IPS DF 4.7 (cell line): Measurements from ENCODE around the gene ZXDC.
A peak's percentile ranks its signal among the peaks of the same experiment; 100 is the strongest.

Source experiments
- DNase-seq: peaks from one replicate; pipeline ENCODE4 v3.0.0-alpha.2; 2013; ENCODE audit warnings: low spot score; ENCODE audit errors: extremely low read depth

The ZXDC gene

GRCh38 chr3:126397610-126398422 lies 77.9 kb downstream of the ZXDC start:
- DNase-seq = no peak

DNA sequence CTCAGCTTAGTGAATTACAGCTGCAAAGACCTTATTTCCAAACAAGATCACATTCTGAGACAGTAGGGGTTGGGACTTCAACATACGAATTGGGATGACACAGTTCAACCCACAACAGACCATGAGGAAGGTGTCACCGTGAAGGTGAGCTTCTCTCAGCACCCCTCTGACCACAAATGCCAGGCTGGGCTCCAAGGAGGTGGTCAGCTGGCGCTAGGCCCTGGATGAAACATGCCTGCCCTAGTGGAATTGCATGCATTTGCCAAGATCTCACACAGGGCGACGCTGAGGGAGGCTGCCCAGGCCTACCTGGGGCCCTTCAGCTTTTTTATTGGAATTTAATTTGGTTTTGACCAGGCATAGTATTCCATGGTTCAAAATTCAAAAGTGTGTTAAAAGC lies 79.2 kb downstream of the ZXDC start:
- DNase-seq = no peak

DNA sequence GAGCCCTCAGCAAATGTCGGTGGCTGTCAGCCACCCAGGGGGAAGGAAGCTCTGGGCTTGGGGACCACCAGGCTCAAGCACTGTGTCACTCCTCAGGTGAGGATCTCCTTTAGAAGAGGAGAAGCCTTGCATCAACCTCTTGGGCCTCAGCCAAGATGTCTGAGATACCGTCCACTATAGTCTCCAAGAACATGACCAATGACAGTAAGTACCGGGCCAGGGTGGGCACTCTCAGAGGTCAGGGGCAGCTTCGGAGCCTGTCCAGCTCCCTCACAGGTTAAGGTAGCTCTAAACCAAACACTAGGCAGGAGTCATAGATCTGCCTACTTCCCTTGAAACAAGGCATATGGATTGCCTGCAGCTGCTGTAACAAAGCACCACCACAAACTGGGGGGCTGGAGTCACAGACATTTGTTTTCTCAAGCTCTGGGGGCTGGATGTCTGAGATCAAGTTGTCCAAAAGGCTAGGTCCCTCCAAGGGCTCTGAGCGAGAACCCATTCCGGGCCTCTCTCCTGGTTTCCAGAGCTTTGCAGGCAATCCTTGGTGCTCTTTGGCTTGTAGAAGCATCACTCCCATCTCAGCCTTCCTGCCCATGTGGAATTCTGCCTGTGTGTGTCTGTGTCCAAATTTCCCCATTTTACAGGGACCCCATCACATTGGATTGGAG lies 79.7 kb downstream of the ZXDC start:
- DNase-seq = no peak

DNA sequence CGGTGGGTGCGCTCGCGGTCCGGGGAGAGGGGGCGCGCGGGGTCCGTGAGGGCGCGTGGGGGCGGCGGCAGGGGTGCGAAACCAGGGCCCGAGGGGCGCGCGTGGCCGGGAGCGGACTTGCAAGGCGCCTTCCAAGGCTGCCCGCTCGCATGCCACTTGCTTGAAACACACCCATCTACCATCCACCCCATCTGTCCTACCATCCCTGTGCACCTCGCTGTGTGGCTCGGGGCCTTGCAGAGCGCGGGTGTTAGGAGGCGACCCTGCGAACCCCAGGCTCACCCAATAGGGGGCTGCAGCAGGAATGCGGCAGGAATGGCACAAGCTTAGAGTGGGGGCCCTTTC lies 80.7 kb downstream of the ZXDC start:
- no peak for DNase-seq

DNA sequence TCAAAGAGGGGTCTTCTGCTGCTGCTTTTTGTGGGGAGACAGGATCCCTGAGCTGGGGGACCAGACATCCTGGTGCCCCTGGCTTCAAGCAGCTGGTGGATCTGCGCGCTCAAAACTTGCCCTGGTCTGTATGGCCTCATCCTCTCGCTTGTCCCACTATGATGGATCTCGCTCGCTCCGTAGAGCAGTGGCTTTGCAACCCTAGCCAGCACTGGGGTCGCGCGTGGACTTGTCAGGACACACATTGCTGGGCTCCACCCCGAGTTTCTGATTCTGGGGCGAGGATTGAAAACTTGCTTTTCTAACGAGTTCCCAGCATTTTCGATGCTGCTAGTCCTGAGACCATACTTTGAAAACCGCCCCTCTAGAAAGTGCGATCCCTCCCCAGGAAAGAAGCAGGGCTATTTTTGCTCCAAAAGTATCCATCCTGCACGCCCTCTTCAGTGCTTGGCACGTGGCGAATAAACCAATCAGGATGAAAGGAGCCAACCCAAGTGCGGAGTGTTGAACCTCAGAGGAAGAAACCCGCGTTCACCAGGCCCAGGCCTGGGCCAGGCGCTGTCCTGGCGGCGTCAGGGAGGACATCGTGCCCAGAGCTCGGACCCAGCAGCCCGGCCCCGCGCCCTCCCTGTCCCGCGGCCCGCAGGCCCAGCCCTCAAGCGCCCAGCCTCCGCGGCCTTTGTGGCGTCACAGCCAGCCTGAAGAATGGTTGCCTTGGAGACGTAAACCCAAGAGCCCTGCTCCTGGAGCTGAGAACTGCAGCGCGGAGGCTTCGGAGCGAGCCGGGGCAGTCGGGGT lies 81.3 kb downstream of the ZXDC start, which contains the start of gene CFAP100:
Gene CFAP100 (plus strand): TSS at position 731 of the 798 bp plus-strand sequence. CDS start 1,092 bp downstream, outside the sequence.
- no peak for DNase-seq

DNA sequence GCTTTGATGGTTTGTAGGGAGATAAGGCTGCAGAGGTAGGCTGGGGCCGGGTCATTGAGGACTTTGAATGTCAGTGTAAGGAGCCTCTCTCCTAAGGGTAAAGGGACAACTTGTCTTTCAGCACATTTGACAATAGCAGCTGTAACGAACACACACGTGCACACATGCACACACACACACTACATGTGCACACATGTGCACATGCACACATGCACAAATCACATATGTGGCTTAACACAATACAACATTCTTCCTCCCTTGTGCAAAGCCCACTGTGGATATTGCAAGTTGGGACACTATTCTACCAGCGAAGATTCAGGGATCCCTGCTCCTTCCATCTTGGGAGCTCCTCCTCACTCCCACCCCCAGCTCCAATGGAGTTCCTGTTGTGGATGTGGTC lies 82.1 kb downstream of the ZXDC start:
- DNase-seq = no peak

DNA sequence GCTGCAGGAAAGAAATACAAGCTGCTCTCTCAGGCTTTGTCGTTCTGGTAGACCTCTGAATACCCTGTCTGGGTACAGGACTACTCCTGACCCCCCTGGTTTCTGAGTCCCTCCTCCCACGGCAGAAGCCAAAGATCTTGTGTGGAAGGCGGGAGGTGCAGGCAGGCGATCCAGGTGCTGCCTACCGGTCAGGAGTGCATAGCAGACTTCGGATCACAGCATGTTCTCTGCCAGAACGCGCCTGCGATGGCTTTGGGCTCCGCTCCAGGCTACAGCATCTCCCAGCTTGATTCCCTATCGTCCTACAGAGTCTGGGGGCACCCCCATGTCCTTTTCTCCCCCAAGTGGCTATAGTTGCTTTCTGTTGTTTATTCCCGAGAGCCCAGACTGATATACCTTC lies 83.4 kb downstream of the ZXDC start:
- DNase-seq = no peak

GRCh38 chr3:126391631-126392030 lies 84.1 kb downstream of the ZXDC start:
- no peak for DNase-seq

GRCh38 chr3:126390751-126391150 lies 84.9 kb downstream of the ZXDC start:
- DNase-seq = no peak

DNA sequence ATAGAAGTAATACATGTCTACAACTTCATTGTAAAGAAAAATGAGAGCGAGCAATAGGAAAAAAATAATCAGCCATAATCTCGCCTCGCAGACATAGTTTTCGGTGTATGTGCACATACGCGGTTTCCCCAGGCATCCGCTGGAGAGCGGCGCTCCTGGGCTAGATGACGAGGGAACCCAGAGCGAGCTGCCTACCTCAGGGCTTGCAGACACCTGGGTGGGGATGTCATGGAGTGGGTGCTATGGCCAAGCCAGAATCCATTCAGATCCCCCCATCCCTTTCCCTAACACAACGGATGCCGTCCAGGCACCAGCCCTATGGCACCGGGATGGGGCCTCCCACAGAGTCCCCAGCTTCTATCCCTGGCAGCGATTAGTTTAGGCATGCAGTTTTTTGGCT lies 85.5 kb downstream of the ZXDC start:
- no peak for DNase-seq

DNA sequence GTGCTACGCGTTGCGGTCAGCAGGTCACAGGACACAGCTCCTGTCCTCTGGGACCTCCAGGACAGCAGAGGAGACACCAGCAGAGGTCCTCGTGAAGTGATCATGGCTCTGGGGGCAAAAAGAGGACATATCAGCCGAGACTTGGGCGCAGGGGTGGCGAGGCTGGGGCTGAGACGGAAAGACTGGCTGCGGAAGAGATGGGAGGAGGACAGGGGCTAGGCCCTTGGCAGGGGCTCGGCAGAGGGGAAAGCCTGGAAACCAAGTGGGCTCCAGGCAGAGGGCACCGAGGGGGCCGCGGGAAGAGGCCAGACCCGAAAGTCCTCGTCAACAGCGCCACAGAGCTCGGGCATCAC lies 85.9 kb downstream of the ZXDC start:
- no peak for DNase-seq

DNA sequence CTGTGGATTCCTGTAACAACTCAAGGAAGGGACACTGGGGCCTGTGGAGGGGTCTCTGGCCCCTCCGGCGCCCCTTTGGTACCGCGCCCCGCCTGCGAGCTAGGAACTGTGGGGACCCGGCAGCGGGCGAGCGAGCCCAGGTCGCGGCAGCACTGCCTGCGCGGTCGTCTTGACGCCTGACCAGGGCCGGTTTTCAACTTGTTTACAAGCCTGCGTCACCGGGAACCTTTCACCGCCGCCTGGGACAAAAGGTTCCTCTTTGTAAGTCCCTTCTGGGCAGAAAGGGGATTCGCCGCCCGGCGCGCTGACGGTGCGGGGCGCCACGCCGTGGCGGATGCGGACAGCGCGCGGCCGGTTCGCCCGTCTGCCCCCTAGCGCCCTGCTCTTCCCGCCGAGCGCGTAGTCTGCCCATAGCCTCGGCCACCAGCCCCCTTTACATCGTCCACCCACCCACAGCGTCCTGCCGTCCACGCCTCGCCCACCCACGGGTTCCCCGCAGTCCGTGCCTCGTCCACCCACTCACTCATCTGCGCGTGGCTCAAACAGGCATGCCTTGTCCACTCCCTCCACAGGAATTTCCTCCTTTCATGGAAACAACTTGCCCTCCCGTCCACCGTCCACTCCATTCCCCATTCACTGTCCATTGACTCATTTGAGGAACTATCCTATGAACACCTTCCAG lies 86.4 kb downstream of the ZXDC start:
- DNase-seq = peak; percentile 75
